Right lobe of liver (tissue), 6 donors: ENCODE data around the gene BASP1. TPM values are rescaled to one million over a fixed set of nuclear protein-coding genes. Genes with fewer than 3 reads are reported as not detected.

Source experiments
- ATAC-seq, 4 donors: fragments of 200-7000 bp; cut with Tn5 transposase; one replicate each; pipeline ENCODE4 v1.9.1; 2020; ENCODE audit warnings: mild to moderate bottlenecking in 4 of 4, moderate library complexity in 4 of 4
- DNase-seq, 3 donors: peaks; one replicate each; pipeline ENCODE4 v3.0.0-alpha.2; 2020
- H3K27ac ChIP-seq, 3 donors: fragments of 200-600 bp; one replicate each; pipeline ENCODE4 v1.8.0; 2022
- H3K27me3 ChIP-seq, 2 donors: fragments of 200-600 bp; one replicate each; pipeline ENCODE4 v1.8.0; 2022
- H3K36me3 ChIP-seq, 4 donors: fragments of 200-600 bp; sonication (generic) in 1 of 4; one replicate each; pipeline versions ENCODE4 v1.5.1 to v1.8.0; 2017 to 2022; ENCODE audit warnings: control low read depth in 1 of 4
- H3K4me1 ChIP-seq, 4 donors: fragments of 200-600 bp; sonication (generic) in 1 of 4; one replicate each; pipeline versions ENCODE4 v1.5.1 to v1.8.0; 2017 to 2022; ENCODE audit warnings: control low read depth in 1 of 4
- H3K4me3 ChIP-seq, 3 donors: fragments of 200-600 bp; one replicate each; pipeline ENCODE4 v1.8.0; 2022
- H3K9me3 ChIP-seq, 4 donors: fragments of 200-600 bp; sonication (generic) in 1 of 4; one replicate each; pipeline versions ENCODE4 v1.5.1 to v1.8.0; 2017 to 2022; ENCODE audit warnings: control low read depth in 1 of 4
- CTCF ChIP-seq, 4 donors: fragments of 200-600 bp in 3 of 4; fragments of 450-650 bp in 1 of 4; IDR thresholded peaks; one replicate each; pipeline versions ENCODE4 v1.5.1 to v1.8.0; 2016 to 2022; ENCODE audit warnings: antibody characterized with exemption in 4 of 4, mild to moderate bottlenecking in 2 of 4
- POLR2A ChIP-seq: fragments of 450-650 bp; IDR thresholded peaks from one replicate; pipeline ENCODE4 v1.6.1; 2017; ENCODE audit warnings: antibody characterized with exemption, mild to moderate bottlenecking
- WGBS: methylation state at CpG from one replicate; pipeline ENCODE4 v1.1.6; 2018; ENCODE audit warnings: low coverage, low lambda C conversion rate; ENCODE audit not compliant: insufficient coverage; ENCODE audit errors: missing lambda C conversion rate; 5-methylcytosine and 5-hydroxymethylcytosine counted together
- intact Hi-C, 2 donors: fragments of 100-400 bp; cut with DNase I; formaldehyde crosslinking; loops; one replicate each; pipeline versions ENCODE4 v1.11.2 to v1.14.1; 2022
- small RNA-seq, 2 experiments: library from RNA; depleted of rRNA; stranded (forward); fragments of <200 nt; gene quantifications; one replicate each; pipeline ENCODE3, GENCODE V24; 2016
- total RNA-seq, 6 experiments: library from RNA; depleted of rRNA in 2 of 6; stranded (reverse); fragments of >200 nt in 2 of 6; fragmentation: NEBNext Ultra II Directional in 3 of 6; extraction: Animal tissue kit (Norgen Biotek cat#: 25700) in 3 of 6; gene quantifications; one replicate each; pipeline versions ENCODE4 v1.1.0 to v1.2.4, GENCODE V29; 2016 to 2023
- donor health status: DM: no; HTN: yes; CAD: no.
- donor health status: DM: no; HTN: no; CAD: no.
- donor health status: DM: no; HTN: no; CAD: no.
- donor health status: DM: no; HTN: yes; CAD: no.
- donor health status: DM: no; HTN: yes; CAD: no.

The BASP1 gene
- total RNA-seq, 6 experiments from 2014 or later: 2.6 to 11.2 (median 4.7) TPM

GRCh38 chr5:17325770-17326599 is 108.6 kb downstream of the BASP1 start:
- H3K4me3 ChIP-seq: no peak overlapping the region
- 84% methylated on average over 2 of the region's 3 CpGs for WGBS
- no peaks in the 10 kb centered on the region for H3K9me3 ChIP-seq
- H3K27ac ChIP-seq: no peak overlapping the region
- H3K36me3 ChIP-seq: no peaks in the 10 kb centered on the region
- ATAC-seq (no peak), DNase-seq (no peak)
- TF ChIP-seq POLR2A (no peak), CTCF (IDR thresholded peaks at IDR 0.05) (no peak)
- H3K27me3 ChIP-seq: no peaks in the 10 kb centered on the region
- H3K4me1 ChIP-seq: no peaks in the 10 kb centered on the region
- intact Hi-C loops: no loop called here

Small RNA genes within 50 kb of the gene (small RNA-seq; reads per million reads assigned to genes)
- gene RNU6-1003P: 0 reads per million in 2 experiments
